Activated B cell treated with CpG ODN at 0.5 μM for 24 hours (primary cell): ENCODE data around the gene MGAT5. TPM values are rescaled to one million over a fixed set of nuclear protein-coding genes. Genes with fewer than 3 reads are reported as not detected.

ENCODE experiments used
- ATAC-seq: fragments of 200-7000 bp; cut with Tn5 transposase; one replicate; pipeline ENCODE4 v1.10.0; 2021; ENCODE audit warnings: low read depth, mild to moderate bottlenecking, moderate library complexity
- CTCF ChIA-PET: fragments of 350-600 bp; sonication (Branson Sonifier 250); formaldehyde crosslinking; loops from one replicate; lab custom pipeline; 2021; ENCODE audit warnings: antibody characterized with exemption; lab: Charles Lee
- POLR2A ChIA-PET: fragments of 350-600 bp; sonication (Branson Sonifier 250); formaldehyde crosslinking; loops from one replicate; lab custom pipeline; 2021; ENCODE audit warnings: antibody characterized with exemption; lab: Charles Lee
- DNase-seq: peaks from one replicate; pipeline ENCODE4 v3.0.0; 2022
- H3K27ac Mint-ChIP-seq: one replicate; pipeline ENCODE4 v1.8.0; 2020; ENCODE audit warnings: mixed read lengths
- H3K27me3 Mint-ChIP-seq: one replicate; pipeline ENCODE4 v1.8.0; 2021; ENCODE audit warnings: mixed read lengths
- H3K36me3 Mint-ChIP-seq: one replicate; pipeline ENCODE4 v1.8.0; 2021; ENCODE audit warnings: low read depth, mixed read lengths
- H3K4me1 Mint-ChIP-seq: one replicate; pipeline ENCODE4 v1.8.0; 2021; ENCODE audit warnings: mixed read lengths
- H3K4me3 Mint-ChIP-seq: one replicate; pipeline ENCODE4 v1.8.0; 2020; ENCODE audit warnings: mild to moderate bottlenecking, mixed read lengths
- H3K9me3 Mint-ChIP-seq: one replicate; pipeline ENCODE4 v1.8.0; 2020; ENCODE audit warnings: mixed read lengths
- intact Hi-C: fragments of 100-400 bp; cut with micrococcal nuclease; formaldehyde crosslinking; loops from one replicate; pipeline ENCODE4 v1.15.1; 2024
- total RNA-seq: library from RNA; stranded (reverse); gene quantifications from 2 replicates; pipeline ENCODE4 v1.2.3, GENCODE V29; 2022
- TF ChIP-seq, protein P1 (sequence below): fragments of 200-600 bp; IDR thresholded peaks from one replicate; pipeline ENCODE4 v1.8.0; 2022; ENCODE audit warnings: antibody characterized with exemption, mild to moderate bottlenecking

Gene MGAT5
- total RNA-seq, 1 donor from 2014 or later = 66.7 TPM

DNA sequence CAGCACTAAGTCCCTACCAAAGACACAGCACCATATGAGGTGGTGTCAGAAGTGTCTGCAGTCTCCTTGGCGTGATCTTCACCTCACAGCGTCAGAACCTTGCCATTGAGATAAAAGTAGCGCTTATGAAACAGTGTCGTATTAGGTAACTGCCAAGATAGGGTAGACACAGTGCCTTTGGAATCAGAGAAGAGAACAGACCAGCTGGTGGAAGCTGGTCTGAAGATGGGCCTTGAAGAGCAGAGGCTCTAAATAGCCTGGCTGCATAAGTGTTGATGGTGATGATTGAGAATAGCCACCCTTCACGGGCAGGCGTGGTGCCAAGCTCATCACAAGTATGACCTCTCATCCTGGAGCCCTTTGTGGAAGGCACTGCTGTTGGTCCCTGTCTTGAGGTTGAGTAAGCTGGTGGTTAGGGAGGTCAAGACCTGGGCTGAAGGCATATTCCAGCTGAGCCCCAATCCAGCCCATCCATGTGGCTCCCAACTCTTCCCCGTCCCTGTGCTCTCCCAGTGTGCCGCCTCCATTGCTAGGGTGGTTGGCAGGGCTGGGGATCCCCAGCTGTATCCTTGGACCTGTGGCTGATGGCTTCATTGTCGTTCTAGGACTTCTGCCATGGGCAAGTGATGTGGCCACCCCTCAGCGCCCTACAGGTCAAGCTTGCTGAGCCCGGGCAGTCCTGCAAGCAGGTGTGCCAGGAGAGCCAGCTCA lies 187.4 kb downstream of the MGAT5 start:
- no peaks in the 10 kb centered on the region for H3K9me3 Mint-ChIP-seq
- CTCF ChIA-PET = interaction anchor here (2.5 kb wide), 1 partner anchor 10 kb away, joined by 14 read pairs; no protein-coding TSS in a partner anchor
- H3K27ac Mint-ChIP-seq = peak overlapping the region; percentile 69
- intact Hi-C loops = no loop called here
- H3K4me1 Mint-ChIP-seq = no peaks in the 10 kb centered on the region
- TF ChIP-seq, protein P1, sequence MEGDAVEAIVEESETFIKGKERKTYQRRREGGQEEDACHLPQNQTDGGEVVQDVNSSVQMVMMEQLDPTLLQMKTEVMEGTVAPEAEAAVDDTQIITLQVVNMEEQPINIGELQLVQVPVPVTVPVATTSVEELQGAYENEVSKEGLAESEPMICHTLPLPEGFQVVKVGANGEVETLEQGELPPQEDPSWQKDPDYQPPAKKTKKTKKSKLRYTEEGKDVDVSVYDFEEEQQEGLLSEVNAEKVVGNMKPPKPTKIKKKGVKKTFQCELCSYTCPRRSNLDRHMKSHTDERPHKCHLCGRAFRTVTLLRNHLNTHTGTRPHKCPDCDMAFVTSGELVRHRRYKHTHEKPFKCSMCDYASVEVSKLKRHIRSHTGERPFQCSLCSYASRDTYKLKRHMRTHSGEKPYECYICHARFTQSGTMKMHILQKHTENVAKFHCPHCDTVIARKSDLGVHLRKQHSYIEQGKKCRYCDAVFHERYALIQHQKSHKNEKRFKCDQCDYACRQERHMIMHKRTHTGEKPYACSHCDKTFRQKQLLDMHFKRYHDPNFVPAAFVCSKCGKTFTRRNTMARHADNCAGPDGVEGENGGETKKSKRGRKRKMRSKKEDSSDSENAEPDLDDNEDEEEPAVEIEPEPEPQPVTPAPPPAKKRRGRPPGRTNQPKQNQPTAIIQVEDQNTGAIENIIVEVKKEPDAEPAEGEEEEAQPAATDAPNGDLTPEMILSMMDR = no peak
- no peak for ATAC-seq
- DNase-seq = no peak
- no peak overlapping the region for H3K4me3 Mint-ChIP-seq
- POLR2A ChIA-PET = no interaction called here
- H3K36me3 Mint-ChIP-seq = peaks cover 79% of the 10 kb centered on the region
- H3K27me3 Mint-ChIP-seq = no peaks in the 10 kb centered on the region

DNA sequence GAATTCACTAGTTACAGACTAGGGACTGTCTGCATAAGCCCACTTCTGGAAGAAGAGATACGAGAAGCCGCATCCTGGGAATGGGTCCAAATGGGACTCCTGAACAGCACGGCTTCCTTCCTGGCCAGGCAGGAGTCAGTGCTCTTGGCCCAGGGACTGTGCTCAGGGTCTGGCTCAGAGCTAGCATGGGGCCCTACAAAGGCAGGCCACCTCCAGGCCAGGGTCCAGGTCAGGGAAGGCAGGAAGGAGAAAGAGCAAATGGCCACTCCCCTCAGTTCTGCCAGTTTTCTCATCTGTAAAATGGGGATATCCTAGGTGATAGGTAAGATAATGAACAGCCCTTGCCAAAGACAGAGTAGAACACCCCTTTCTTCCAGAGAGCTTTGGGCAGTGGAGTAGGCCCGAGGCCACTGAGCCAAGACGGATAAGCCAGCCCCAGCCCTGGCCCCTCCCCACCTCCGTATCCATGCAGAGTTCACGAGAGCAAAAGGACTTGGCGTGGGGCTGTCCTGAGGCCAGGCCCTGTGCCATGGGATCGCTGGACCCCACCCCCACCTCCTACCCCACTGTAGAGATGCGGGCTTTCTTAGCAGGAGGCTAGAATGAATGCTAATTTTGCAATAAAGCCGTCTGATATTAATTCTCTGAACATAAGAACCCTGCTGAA lies 190.1 kb downstream of the MGAT5 start:
- ATAC-seq (no peak), DNase-seq (no peak)
- H3K27me3 Mint-ChIP-seq = no peaks in the 10 kb centered on the region
- CTCF ChIA-PET = no interaction called here
- no peaks in the 10 kb centered on the region for H3K9me3 Mint-ChIP-seq
- no peaks in the 10 kb centered on the region for H3K4me1 Mint-ChIP-seq
- TF ChIP-seq, protein P1 = no peak
- H3K36me3 Mint-ChIP-seq = peaks cover 81% of the 10 kb centered on the region
- peak overlapping the region; percentile 12 for H3K27ac Mint-ChIP-seq
- H3K4me3 Mint-ChIP-seq = no peak overlapping the region
- intact Hi-C loops = no loop called here
- POLR2A ChIA-PET = no interaction called here

DNA sequence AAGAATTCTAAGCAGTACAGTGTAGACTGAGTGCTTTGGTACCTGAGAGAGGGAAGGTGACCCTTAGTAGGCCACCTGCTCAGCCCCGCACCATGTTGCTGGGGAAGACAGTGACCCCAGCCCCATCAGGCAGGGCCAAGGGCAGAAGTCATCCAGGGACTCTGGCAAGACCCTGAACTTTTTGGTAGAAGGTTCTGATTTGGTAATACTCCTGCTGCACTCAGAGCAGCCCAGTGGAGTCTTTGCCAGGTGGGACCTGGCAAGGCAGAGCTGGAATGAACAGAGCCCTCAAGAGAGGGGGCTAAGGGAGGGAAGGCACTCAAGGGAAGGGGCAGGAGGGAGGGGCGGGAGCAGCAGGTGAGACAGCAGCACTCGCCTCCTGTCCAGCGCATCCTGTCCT lies 191.2 kb downstream of the MGAT5 start:
- Mint-ChIP-seq H3K27me3 (no peaks in the 10 kb centered on the region), H3K4me3 (no peak overlapping the region), H3K27ac (no peak overlapping the region), H3K36me3 (peaks cover 82% of the 10 kb centered on the region), H3K4me1 (no peaks in the 10 kb centered on the region), H3K9me3 (no peaks in the 10 kb centered on the region)
- intact Hi-C loops = no loop called here
- no peak for DNase-seq
- ChIA-PET POLR2A (no interaction called here), CTCF (no interaction called here)
- no peak for ATAC-seq
- TF ChIP-seq, protein P1 = no peak

DNA sequence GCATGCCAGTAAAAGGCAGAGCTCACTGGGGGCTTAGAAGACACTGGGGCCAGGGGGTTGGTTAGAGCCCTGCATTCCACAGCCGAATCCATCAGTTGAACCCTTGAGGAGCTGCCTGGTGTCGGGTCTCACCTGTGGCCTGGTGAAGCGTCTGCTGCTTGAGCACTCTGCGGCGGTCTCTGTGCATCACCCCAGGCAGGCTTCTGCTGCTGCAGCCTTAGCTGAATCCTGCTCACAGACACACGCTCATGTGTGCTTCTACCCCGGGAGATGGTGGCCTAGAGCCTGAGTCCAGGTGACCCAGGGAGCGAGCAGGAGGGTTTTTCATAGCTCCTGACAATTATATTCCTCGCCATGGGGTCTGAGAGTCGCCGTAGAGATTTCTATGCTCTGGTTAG lies 192.1 kb downstream of the MGAT5 start:
- CTCF ChIA-PET = interaction anchor here (0.5 kb wide), 1 partner anchor 559 kb away, joined by 3 read pairs; no protein-coding TSS in a partner anchor
- POLR2A ChIA-PET = no interaction called here

More for the DNA sequence above, 192.1 kb downstream of the MGAT5 start:
- ATAC-seq (no peak), DNase-seq (no peak)
- TF ChIP-seq, protein P1 = no peak
- Mint-ChIP-seq H3K9me3 (no peaks in the 10 kb centered on the region), H3K27me3 (no peaks in the 10 kb centered on the region), H3K4me3 (no peak overlapping the region), H3K4me1 (no peaks in the 10 kb centered on the region), H3K36me3 (peaks cover 84% of the 10 kb centered on the region), H3K27ac (no peak overlapping the region)
- intact Hi-C loops = no loop called here
